NCI-H2196 (cell line): ENCODE measurements around the gene DAZAP2.
"Not testable (repeated sequence)": the region's sequence is repeated elsewhere in the genome, so short reads cannot be mapped to it uniquely, and the experiment has no call there.

Source experiments
- DNase-seq: peaks from one replicate; lab custom pipeline; 2025; ENCODE audit not compliant: unreplicated experiment; lab: John Stamatoyannopoulos, UW

DAZAP2 gene

GRCh38 chr12:51246254-51246853, 7.7 kb downstream of the DAZAP2 start:
- DNase-seq: no peak

GRCh38 chr12:51247523-51248206, 9.0 kb downstream of the DAZAP2 start:
- DNase-seq: no peak

GRCh38 chr12:51253276-51253675, 14.7 kb downstream of the DAZAP2 start:
- DNase-seq: no peak

- DNase-seq: no peak
Measured at GRCh38 chr12:51254536-51254935, 15.9 kb downstream of the DAZAP2 start.

GRCh38 chr12:51259600-51259999, 21.0 kb downstream of the DAZAP2 start:
- not testable (repeated sequence) for DNase-seq

- no peak for DNase-seq
Measured at GRCh38 chr12:51262758-51263177, 24.1 kb downstream of the DAZAP2 start.

GRCh38 chr12:51263341-51263740, 24.7 kb downstream of the DAZAP2 start:
- no peak for DNase-seq

- DNase-seq: no peak
Measured at GRCh38 chr12:51264297-51264696, 25.7 kb downstream of the DAZAP2 start.

- no peak for DNase-seq
Measured at GRCh38 chr12:51265024-51265423, 26.4 kb downstream of the DAZAP2 start.

GRCh38 chr12:51269174-51270066, 30.8 kb downstream of the DAZAP2 start:
- peak; percentile 64 for DNase-seq

GRCh38 chr12:51270067-51270950, 31.7 kb downstream of the DAZAP2 start, which contains the start of gene SMAGP:
SMAGP (minus strand) TSS chr12:51270415; CDS start chr12:51269278, 1,137 bp downstream.
- DNase-seq: peak; percentile 63

GRCh38 chr12:51270951-51271518, 32.4 kb downstream of the DAZAP2 start:
- DNase-seq: no peak

- DNase-seq: not testable (repeated sequence)
Measured at GRCh38 chr12:51272810-51273209, 34.2 kb downstream of the DAZAP2 start.

GRCh38 chr12:51275088-51275487, 36.5 kb downstream of the DAZAP2 start:
- DNase-seq: no peak

- no peak for DNase-seq
Measured at GRCh38 chr12:51281202-51281924, 42.7 kb downstream of the DAZAP2 start.

- no peak for DNase-seq
Measured at GRCh38 chr12:51285843-51286242, 47.2 kb downstream of the DAZAP2 start.

GRCh38 chr12:51291603-51292513, 53.2 kb downstream of the DAZAP2 start:
- DNase-seq: not testable (repeated sequence)
